Measurements from ENCODE around the gene ITPR1.

Gene ITPR1

GRCh38 chr3:4817128-4817527 is 324.0 kb downstream of the ITPR1 start:
- H3K27ac ChIP-seq (replicated peaks), result no peak overlapping the region
- no peak for TF ChIP-seq SPI1 (IDR thresholded peaks at IDR 0.05; ENCODE audit: borderline replicate concordance, low read depth)
- TF ChIP-seq CTCF (IDR thresholded peaks at IDR 0.05; ENCODE audit: insufficient read depth, low read length), result no peak
- no peak for TF ChIP-seq GABPA (IDR thresholded peaks at IDR 0.05; ENCODE audit: low read depth)
- H3K4me3 ChIP-seq (replicated peaks; ENCODE audit: insufficient read depth, low read length), result no peak overlapping the region
- H3K27me3 ChIP-seq (ENCODE audit: insufficient read depth, poor library complexity, severe bottlenecking), result no peaks in the 10 kb centered on the region
- no peak for DNase-seq (ENCODE audit: low read depth in 1 of 2, low spot score in 1 of 2)

GRCh38 chr3:4818164-4818563 is 325.0 kb downstream of the ITPR1 start:
- Histone ChIP-seq H3K27me3 (ENCODE audit: insufficient read depth, poor library complexity, severe bottlenecking) (no peaks in the 10 kb centered on the region), H3K4me3 (replicated peaks; ENCODE audit: insufficient read depth, low read length) (no peak overlapping the region), H3K27ac (replicated peaks) (no peak overlapping the region)
- TF ChIP-seq REST (IDR thresholded peaks at IDR 0.05; ENCODE audit: insufficient replicate concordance, low read depth) (no peak), SPI1 (IDR thresholded peaks at IDR 0.05; ENCODE audit: borderline replicate concordance, low read depth) (no peak), CTCF (IDR thresholded peaks at IDR 0.05; ENCODE audit: insufficient read depth, low read length) (no peak), POLR2AphosphoS5 (IDR thresholded peaks at IDR 0.05; ENCODE audit: low read depth) (no peak), GABPA (IDR thresholded peaks at IDR 0.05; ENCODE audit: low read depth) (no peak)
- DNase-seq (ENCODE audit: low read depth in 1 of 2, low spot score in 1 of 2), result no peak

- Histone ChIP-seq H3K27me3 (ENCODE audit: insufficient read depth, poor library complexity, severe bottlenecking) (no peaks in the 10 kb centered on the region), H3K27ac (replicated peaks) (no peak overlapping the region), H3K4me3 (replicated peaks; ENCODE audit: insufficient read depth, low read length) (no peak overlapping the region)
- TF ChIP-seq REST (IDR thresholded peaks at IDR 0.05; ENCODE audit: insufficient replicate concordance, low read depth) (no peak), GABPA (IDR thresholded peaks at IDR 0.05; ENCODE audit: low read depth) (no peak), POLR2AphosphoS5 (IDR thresholded peaks at IDR 0.05; ENCODE audit: low read depth) (no peak), CTCF (IDR thresholded peaks at IDR 0.05; ENCODE audit: insufficient read depth, low read length) (no peak), SPI1 (IDR thresholded peaks at IDR 0.05; ENCODE audit: borderline replicate concordance, low read depth) (no peak)
- DNase-seq (ENCODE audit: low read depth in 1 of 2, low spot score in 1 of 2), result no peak
These were observed 326.0 kb downstream of the ITPR1 start for GRCh38 chr3:4818986-4819693.

GRCh38 chr3:4819746-4820145 is 326.6 kb downstream of the ITPR1 start:
- DNase-seq (ENCODE audit: low read depth in 1 of 2, low spot score in 1 of 2), result no peak
- Histone ChIP-seq H3K27me3 (ENCODE audit: insufficient read depth, poor library complexity, severe bottlenecking) (no peaks in the 10 kb centered on the region), H3K27ac (replicated peaks) (no peak overlapping the region), H3K4me3 (replicated peaks; ENCODE audit: insufficient read depth, low read length) (no peak overlapping the region)
- TF ChIP-seq SPI1 (IDR thresholded peaks at IDR 0.05; ENCODE audit: borderline replicate concordance, low read depth), result no peak
- TF ChIP-seq POLR2AphosphoS5 (IDR thresholded peaks at IDR 0.05; ENCODE audit: low read depth), result no peak
- no peak for TF ChIP-seq CTCF (IDR thresholded peaks at IDR 0.05; ENCODE audit: insufficient read depth, low read length)
- TF ChIP-seq REST (IDR thresholded peaks at IDR 0.05; ENCODE audit: insufficient replicate concordance, low read depth), result no peak
- TF ChIP-seq GABPA (IDR thresholded peaks at IDR 0.05; ENCODE audit: low read depth), result no peak

All from HL-60 (cell line).